MM.1S (cell line): ENCODE measurements around the gene SLC44A5.

Experiments used
- DNase-seq: peaks from one replicate; pipeline ENCODE4 v3.0.0-alpha.2; 2015
- H2AFZ ChIP-seq: fragments of 300-600 bp; sonication (generic); 2 replicates; pipeline ENCODE4 v1.6.0; 2016; ENCODE audit warnings: antibody characterized with exemption, low read length
- H3F3A ChIP-seq: fragments of 300-600 bp; sonication (generic); 2 replicates; pipeline ENCODE4 v1.6.1; 2016; ENCODE audit warnings: mild to moderate bottlenecking, antibody characterized with exemption, low read length, moderate library complexity, mixed read lengths; ENCODE audit not compliant: insufficient read depth
- H3K27ac ChIP-seq: fragments of 300-600 bp; sonication (generic); 2 replicates; pipeline ENCODE4 v1.5.1; 2016; ENCODE audit warnings: mild to moderate bottlenecking, low read length
- H3K27me3 ChIP-seq: fragments of 300-600 bp; sonication (generic); replicated peaks from 2 replicates; pipeline ENCODE4 v1.6.0; 2016; ENCODE audit warnings: low read length; ENCODE audit not compliant: insufficient read depth
- H3K36me3 ChIP-seq: fragments of 300-600 bp; sonication (generic); replicated peaks from 2 replicates; pipeline ENCODE4 v1.6.1; 2016; ENCODE audit warnings: mild to moderate bottlenecking, low read length, mixed read lengths; ENCODE audit not compliant: insufficient read depth
- H3K4me1 ChIP-seq: fragments of 300-600 bp; sonication (generic); 2 replicates; pipeline ENCODE4 v1.6.1; 2016; ENCODE audit warnings: low read length, mixed read lengths
- H3K4me2 ChIP-seq: fragments of 300-600 bp; sonication (generic); 2 replicates; pipeline ENCODE4 v1.6.0; 2016; ENCODE audit warnings: low read depth, low read length
- H3K4me3 ChIP-seq: fragments of 300-600 bp; sonication (generic); 2 replicates; pipeline ENCODE4 v1.5.1; 2016; ENCODE audit warnings: low read length, mixed read lengths
- H3K79me2 ChIP-seq: fragments of 300-600 bp; sonication (generic); 2 replicates; pipeline ENCODE4 v1.6.1; 2016; ENCODE audit warnings: mixed run types, low read length, mixed read lengths
- H3K9ac ChIP-seq: fragments of 300-600 bp; sonication (generic); 2 replicates; pipeline ENCODE4 v1.6.1; 2016; ENCODE audit warnings: low read length, mixed read lengths
- H3K9me2 ChIP-seq: fragments of 300-600 bp; sonication (generic); replicated peaks from 2 replicates; pipeline ENCODE4 v1.6.1; 2016; ENCODE audit warnings: mild to moderate bottlenecking, low read length, mixed read lengths; ENCODE audit not compliant: insufficient read depth
- H3K9me3 ChIP-seq: fragments of 300-600 bp; sonication (generic); replicated peaks from 2 replicates; pipeline ENCODE4 v1.6.1; 2016; ENCODE audit warnings: mild to moderate bottlenecking, low read length, mixed read lengths; ENCODE audit not compliant: insufficient read depth
- H4K20me1 ChIP-seq: fragments of 300-600 bp; sonication (generic); 2 replicates; pipeline ENCODE4 v1.6.1; 2016; ENCODE audit warnings: mild to moderate bottlenecking, low read length, moderate library complexity, mixed read lengths; ENCODE audit not compliant: insufficient read depth
- CTCF ChIP-seq: fragments of 300-600 bp; sonication (generic); IDR thresholded peaks from 2 replicates; pipeline ENCODE4 v1.5.1; 2016; ENCODE audit warnings: antibody characterized with exemption, low read length, mixed read lengths
- EZH2 ChIP-seq: fragments of 300-600 bp; sonication (generic); optimal IDR thresholded peaks from 2 replicates; pipeline ENCODE3; 2017; ENCODE audit warnings: low read depth, mild to moderate bottlenecking, antibody characterized with exemption, low read length, mixed read lengths
- EZH2phosphoT487 ChIP-seq: fragments of 300-600 bp; sonication (generic); IDR thresholded peaks from 2 replicates; pipeline ENCODE4 v1.6.1; 2018; ENCODE audit warnings: antibody characterized with exemption, low read length

Gene SLC44A5

GRCh38 chr1:75521658-75522057, 89.3 kb downstream of the SLC44A5 start:
- Histone ChIP-seq H3K79me2 (no peaks in the 10 kb centered on the region), H3K4me1 (no peaks in the 10 kb centered on the region), H3K4me3 (no peak overlapping the region), H3K9ac (no peak overlapping the region), H4K20me1 (no peaks in the 10 kb centered on the region), H3K36me3 (no peaks in the 10 kb centered on the region), H3K27me3 (no peaks in the 10 kb centered on the region), H3K27ac (no peak overlapping the region), H3F3A (no peaks in the 10 kb centered on the region), H3K9me3 (no peaks in the 10 kb centered on the region), H2AFZ (no peak overlapping the region), H3K9me2 (no peaks in the 10 kb centered on the region), H3K4me2 (no peak overlapping the region)
- TF ChIP-seq EZH2, result no peak
- TF ChIP-seq EZH2phosphoT487, result no peak
- TF ChIP-seq CTCF, result no peak
- DNase-seq, result no peak

DNA sequence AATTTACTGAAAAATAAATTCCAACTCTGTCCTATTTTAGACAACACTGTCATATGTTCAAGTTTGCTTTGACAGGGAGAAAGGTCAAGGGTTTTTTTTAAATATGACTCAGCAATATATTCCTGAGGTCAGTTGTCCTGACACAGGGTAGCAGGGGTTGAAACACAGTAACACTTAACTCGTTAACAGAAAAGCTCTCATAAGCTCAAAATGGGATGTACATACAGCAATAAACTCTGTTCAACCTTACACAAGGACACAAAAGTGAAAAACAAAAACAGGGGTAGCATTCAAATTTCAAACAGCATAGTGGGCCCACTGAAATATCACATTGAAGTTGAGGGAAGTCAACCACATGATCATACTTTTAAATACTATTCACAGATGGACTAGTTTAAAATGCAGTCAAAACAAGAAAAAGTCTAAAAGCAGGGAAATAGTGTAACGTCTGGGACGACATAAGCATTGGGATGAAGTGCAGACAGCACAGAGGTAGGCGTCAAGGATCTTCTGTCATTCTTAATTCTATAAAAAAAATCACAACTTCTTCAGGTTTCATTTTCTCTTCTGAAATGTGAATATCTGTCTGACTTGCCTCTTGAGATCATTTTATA, 89.9 kb downstream of the SLC44A5 start:
- H3K27ac ChIP-seq, result no peak overlapping the region
- H2AFZ ChIP-seq, result no peak overlapping the region
- H3K27me3 ChIP-seq, result no peaks in the 10 kb centered on the region
- H3K79me2 ChIP-seq, result no peaks in the 10 kb centered on the region
- TF ChIP-seq EZH2, result no peak
- no peak for TF ChIP-seq CTCF
- no peak for TF ChIP-seq EZH2phosphoT487
- no peaks in the 10 kb centered on the region for H3K36me3 ChIP-seq
- H3K9ac ChIP-seq, result no peak overlapping the region
- no peaks in the 10 kb centered on the region for H3K9me3 ChIP-seq
- H3K9me2 ChIP-seq, result no peaks in the 10 kb centered on the region
- no peaks in the 10 kb centered on the region for H3K4me1 ChIP-seq
- no peak overlapping the region for H3K4me3 ChIP-seq
- no peaks in the 10 kb centered on the region for H3F3A ChIP-seq
- H3K4me2 ChIP-seq, result no peak overlapping the region
- no peak for DNase-seq
- no peaks in the 10 kb centered on the region for H4K20me1 ChIP-seq

GRCh38 chr1:75519651-75520427, 91.1 kb downstream of the SLC44A5 start:
- Histone ChIP-seq H2AFZ (no peak overlapping the region), H3F3A (no peaks in the 10 kb centered on the region), H3K27me3 (no peaks in the 10 kb centered on the region), H3K9me2 (no peaks in the 10 kb centered on the region), H3K79me2 (no peaks in the 10 kb centered on the region), H3K27ac (no peak overlapping the region), H4K20me1 (no peaks in the 10 kb centered on the region), H3K4me2 (no peak overlapping the region), H3K4me1 (no peaks in the 10 kb centered on the region), H3K36me3 (no peaks in the 10 kb centered on the region), H3K4me3 (no peak overlapping the region), H3K9me3 (no peaks in the 10 kb centered on the region), H3K9ac (no peak overlapping the region)
- DNase-seq, result no peak
- TF ChIP-seq EZH2 (no peak), EZH2phosphoT487 (no peak), CTCF (no peak)
